ENCODE results near the gene DLGAP1. TPM values are rescaled to one million over a fixed set of nuclear protein-coding genes. Genes with fewer than 3 reads are reported as not detected.
"Not testable (repeated sequence)": the region's sequence is repeated elsewhere in the genome, so short reads cannot be mapped to it uniquely, and the experiment has no call there.

DLGAP1 gene
- total RNA-seq, 1 donor from 2014 or later: 5.3 TPM

GRCh38 chr18:3715231-3716080 is 739.7 kb downstream of the DLGAP1 start:
- no peak for DNase-seq

- no peak for DNase-seq
Measured at GRCh38 chr18:3713708-3714107, 741.4 kb downstream of the DLGAP1 start.

GRCh38 chr18:3713166-3713565 is 741.9 kb downstream of the DLGAP1 start:
- DNase-seq: no peak

GRCh38 chr18:3712491-3712890 is 742.6 kb downstream of the DLGAP1 start:
- no peak for DNase-seq

- DNase-seq: no peak
Measured at GRCh38 chr18:3710712-3711301, 744.3 kb downstream of the DLGAP1 start.

- DNase-seq: no peak
Measured at GRCh38 chr18:3709205-3709604, 745.9 kb downstream of the DLGAP1 start.

- DNase-seq: no peak
Measured at GRCh38 chr18:3706279-3707097, 748.6 kb downstream of the DLGAP1 start.

- no peak for DNase-seq
Measured at GRCh38 chr18:3704556-3705344, 750.4 kb downstream of the DLGAP1 start.

GRCh38 chr18:3703732-3704176 is 751.4 kb downstream of the DLGAP1 start:
- DNase-seq: no peak

GRCh38 chr18:3699707-3700567 is 755.2 kb downstream of the DLGAP1 start:
- not testable (repeated sequence) for DNase-seq

GRCh38 chr18:3694030-3694778 is 760.9 kb downstream of the DLGAP1 start:
- DNase-seq: not testable (repeated sequence)

- DNase-seq: no peak
Measured at GRCh38 chr18:3693410-3693809, 761.7 kb downstream of the DLGAP1 start.

GRCh38 chr18:3692691-3693090 is 762.4 kb downstream of the DLGAP1 start:
- DNase-seq: no peak

- no peak for DNase-seq
Measured at GRCh38 chr18:3692113-3692621, 762.9 kb downstream of the DLGAP1 start.

GRCh38 chr18:3691705-3692104 is 763.4 kb downstream of the DLGAP1 start:
- DNase-seq: no peak

GRCh38 chr18:3690764-3691066 is 764.4 kb downstream of the DLGAP1 start:
- no peak for DNase-seq

GRCh38 chr18:3689986-3690763 is 764.9 kb downstream of the DLGAP1 start:
- DNase-seq: no peak

GRCh38 chr18:3689091-3689490 is 766.0 kb downstream of the DLGAP1 start:
- DNase-seq: no peak

GRCh38 chr18:3688690-3689089 is 766.4 kb downstream of the DLGAP1 start:
- peak; percentile 22 for DNase-seq

Measured in skin of body (tissue), 2 donors.